Loucy (cell line): Measurements from ENCODE around the gene HOMER1.

Experiments
- H2AFZ ChIP-seq: fragments of 200-600 bp; sonication (generic); 2 replicates; pipeline ENCODE4 v1.6.0; 2016; ENCODE audit warnings: antibody characterized with exemption, mild to moderate bottlenecking, low read length, moderate library complexity
- H3F3A ChIP-seq: fragments of 200-600 bp; 2 replicates; pipeline ENCODE4 v1.6.0; 2016; ENCODE audit warnings: antibody characterized with exemption, low read depth, mild to moderate bottlenecking
- H3K27me3 ChIP-seq: fragments of 200-600 bp; sonication (generic); 2 replicates; pipeline ENCODE4 v1.6.1; 2014; ENCODE audit warnings: low read length, mild to moderate bottlenecking; ENCODE audit not compliant: insufficient read depth, poor library complexity, severe bottlenecking
- H3K36me3 ChIP-seq: fragments of 200-600 bp; sonication (generic); 2 replicates; pipeline ENCODE4 v1.6.1; 2016; ENCODE audit warnings: low read length; ENCODE audit not compliant: insufficient read depth
- H3K4me1 ChIP-seq: fragments of 200-600 bp; sonication (generic); 2 replicates; pipeline ENCODE4 v1.5.1; 2014; ENCODE audit warnings: low read length, mild to moderate bottlenecking; ENCODE audit not compliant: insufficient read depth, poor library complexity, severe bottlenecking
- H3K4me2 ChIP-seq: fragments of 200-600 bp; sonication (generic); 2 replicates; pipeline ENCODE4 v1.6.0; 2014; ENCODE audit warnings: antibody characterized with exemption, low read length, low read depth, mild to moderate bottlenecking; ENCODE audit not compliant: poor library complexity, severe bottlenecking
- H3K4me3 ChIP-seq: fragments of 200-600 bp; sonication (generic); 2 replicates; pipeline ENCODE4 v1.5.1; 2014; ENCODE audit warnings: low read length, mild to moderate bottlenecking, mixed read lengths; ENCODE audit not compliant: poor library complexity, severe bottlenecking
- H3K79me2 ChIP-seq: fragments of 200-600 bp; sonication (generic); 2 replicates; pipeline ENCODE4 v1.6.1; 2014; ENCODE audit warnings: low read length; ENCODE audit not compliant: insufficient read depth
- H3K9ac ChIP-seq: fragments of 200-600 bp; sonication (generic); 2 replicates; pipeline ENCODE4 v1.6.0; 2014; ENCODE audit warnings: mild to moderate bottlenecking, low read depth, low read length, moderate library complexity; ENCODE audit not compliant: poor library complexity, severe bottlenecking
- H3K9me2 ChIP-seq: fragments of 200-600 bp; sonication (generic); replicated peaks from 2 replicates; pipeline ENCODE4 v1.6.1; 2016; ENCODE audit warnings: low read depth, low read length, mixed read lengths
- H3K9me3 ChIP-seq: fragments of 200-600 bp; sonication (generic); 2 replicates; pipeline ENCODE4 v1.6.1; 2014; ENCODE audit warnings: mild to moderate bottlenecking, antibody characterized with exemption, low read length, low read depth; ENCODE audit not compliant: insufficient read depth
- H4K20me1 ChIP-seq: fragments of 200-600 bp; sonication (generic); 2 replicates; pipeline ENCODE4 v1.6.0; 2014; ENCODE audit warnings: antibody characterized with exemption, low read length, mild to moderate bottlenecking; ENCODE audit not compliant: insufficient read depth, poor library complexity, severe bottlenecking
- EZH2phosphoT487 ChIP-seq: fragments of 200-600 bp; IDR thresholded peaks from 2 replicates; pipeline ENCODE4 v1.6.1; 2018; ENCODE audit warnings: antibody characterized with exemption, mild to moderate bottlenecking, moderate library complexity, borderline replicate concordance
- TF ChIP-seq, protein P1 (sequence below): fragments of 200-600 bp; sonication (generic); conservative IDR thresholded peaks from 2 replicates; pipeline ENCODE4 v1.5.1; 2014; ENCODE audit warnings: mild to moderate bottlenecking, antibody characterized with exemption, low read length

The HOMER1 gene

DNA sequence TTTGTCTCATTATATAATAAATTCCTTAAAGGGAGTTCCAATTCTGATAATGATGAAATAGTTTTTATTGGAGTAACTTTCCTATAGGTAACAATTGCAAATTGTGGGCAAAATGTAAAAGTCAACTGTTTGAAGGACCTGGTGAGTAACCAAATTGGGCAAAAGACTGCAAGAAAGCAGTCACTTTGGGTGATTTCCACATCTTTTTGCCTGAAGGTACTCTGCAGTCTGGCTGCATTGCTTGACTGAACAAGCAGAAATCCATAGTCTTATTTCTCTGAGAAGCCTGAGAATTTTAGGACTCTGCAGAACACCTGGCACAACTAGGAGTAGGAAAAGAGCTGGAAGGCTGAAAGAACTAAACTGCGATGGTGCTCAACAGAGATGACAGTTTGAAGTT lies 114.9 kb downstream of the HOMER1 start:
- Histone ChIP-seq H3K4me1 (no peaks in the 10 kb centered on the region), H4K20me1 (no peaks in the 10 kb centered on the region), H3K27me3 (no peaks in the 10 kb centered on the region), H3K4me2 (no peak overlapping the region), H3K4me3 (no peak overlapping the region), H3K9me2 (no peaks in the 10 kb centered on the region), H3K9me3 (no peaks in the 10 kb centered on the region), H3K36me3 (peaks cover 16% of the 10 kb centered on the region; the same call in 1 of the 2 replicates), H3F3A (no peaks in the 10 kb centered on the region), H2AFZ (no peak overlapping the region), H3K9ac (no peak overlapping the region), H3K79me2 (no peaks in the 10 kb centered on the region)
- TF ChIP-seq EZH2phosphoT487: no peak
- TF ChIP-seq, protein P1, sequence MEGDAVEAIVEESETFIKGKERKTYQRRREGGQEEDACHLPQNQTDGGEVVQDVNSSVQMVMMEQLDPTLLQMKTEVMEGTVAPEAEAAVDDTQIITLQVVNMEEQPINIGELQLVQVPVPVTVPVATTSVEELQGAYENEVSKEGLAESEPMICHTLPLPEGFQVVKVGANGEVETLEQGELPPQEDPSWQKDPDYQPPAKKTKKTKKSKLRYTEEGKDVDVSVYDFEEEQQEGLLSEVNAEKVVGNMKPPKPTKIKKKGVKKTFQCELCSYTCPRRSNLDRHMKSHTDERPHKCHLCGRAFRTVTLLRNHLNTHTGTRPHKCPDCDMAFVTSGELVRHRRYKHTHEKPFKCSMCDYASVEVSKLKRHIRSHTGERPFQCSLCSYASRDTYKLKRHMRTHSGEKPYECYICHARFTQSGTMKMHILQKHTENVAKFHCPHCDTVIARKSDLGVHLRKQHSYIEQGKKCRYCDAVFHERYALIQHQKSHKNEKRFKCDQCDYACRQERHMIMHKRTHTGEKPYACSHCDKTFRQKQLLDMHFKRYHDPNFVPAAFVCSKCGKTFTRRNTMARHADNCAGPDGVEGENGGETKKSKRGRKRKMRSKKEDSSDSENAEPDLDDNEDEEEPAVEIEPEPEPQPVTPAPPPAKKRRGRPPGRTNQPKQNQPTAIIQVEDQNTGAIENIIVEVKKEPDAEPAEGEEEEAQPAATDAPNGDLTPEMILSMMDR: no peak

DNA sequence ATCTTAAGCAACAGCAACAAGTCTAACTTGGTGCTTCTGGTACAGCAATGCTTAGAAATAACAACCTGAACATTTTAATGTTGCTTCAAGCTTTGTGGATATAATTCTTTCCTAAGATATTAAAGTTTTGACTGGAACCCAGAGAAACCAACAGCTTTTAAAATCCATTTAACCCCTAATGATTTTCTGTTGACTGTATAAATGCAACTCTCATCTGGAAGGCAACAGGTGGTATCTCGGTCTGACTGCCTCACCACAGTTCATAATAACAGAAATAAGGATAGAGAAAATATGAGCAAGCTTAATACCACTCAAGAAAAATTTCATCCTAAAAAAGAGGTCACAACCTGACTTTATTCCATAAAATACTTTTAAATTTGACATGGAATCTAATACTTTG lies 116.9 kb downstream of the HOMER1 start:
- H3F3A ChIP-seq: no peaks in the 10 kb centered on the region

DNA sequence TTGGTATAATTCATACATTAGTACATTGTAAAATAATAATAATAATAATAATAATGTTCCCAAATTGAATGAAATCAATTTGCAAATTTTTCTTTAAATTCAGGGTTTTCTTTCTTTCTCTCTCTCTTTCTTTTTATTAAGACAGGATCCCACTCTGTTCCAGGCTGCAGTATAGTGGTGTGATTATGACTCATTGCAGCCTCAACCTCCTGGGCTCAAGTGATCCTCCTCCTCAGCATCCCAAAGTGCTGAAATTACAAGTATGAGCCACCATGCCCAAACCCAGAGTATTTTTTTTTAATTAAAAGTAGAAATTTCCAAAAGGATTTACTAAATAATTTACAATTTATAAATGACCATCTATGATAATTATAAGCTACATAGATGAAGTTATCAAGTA lies 117.7 kb downstream of the HOMER1 start:
- no peak overlapping the region for H3K9ac ChIP-seq
- no peaks in the 10 kb centered on the region for H3K79me2 ChIP-seq
- H3K27me3 ChIP-seq: no peaks in the 10 kb centered on the region
- no peaks in the 10 kb centered on the region for H3K9me2 ChIP-seq
- no peak overlapping the region for H3K4me2 ChIP-seq
- no peaks in the 10 kb centered on the region for H3F3A ChIP-seq
- H3K9me3 ChIP-seq: no peaks in the 10 kb centered on the region
- H4K20me1 ChIP-seq: no peaks in the 10 kb centered on the region
- TF ChIP-seq EZH2phosphoT487: no peak
- TF ChIP-seq, protein P1: no peak
- no peak overlapping the region for H3K4me3 ChIP-seq
- H2AFZ ChIP-seq: no peak overlapping the region
- H3K36me3 ChIP-seq: peaks cover 18% of the 10 kb centered on the region; the same call in 1 of the 2 replicates
- no peaks in the 10 kb centered on the region for H3K4me1 ChIP-seq

More for the DNA sequence above, 116.9 kb downstream of the HOMER1 start:
- H3K4me3 ChIP-seq: no peak overlapping the region
- no peaks in the 10 kb centered on the region for H3K4me1 ChIP-seq
- H4K20me1 ChIP-seq: no peaks in the 10 kb centered on the region
- no peak overlapping the region for H3K9ac ChIP-seq
- H2AFZ ChIP-seq: no peak overlapping the region
- TF ChIP-seq, protein P1: no peak
- TF ChIP-seq EZH2phosphoT487: no peak
- H3K36me3 ChIP-seq: peaks cover 18% of the 10 kb centered on the region; the same call in 1 of the 2 replicates
- no peaks in the 10 kb centered on the region for H3K27me3 ChIP-seq
- H3K79me2 ChIP-seq: no peaks in the 10 kb centered on the region
- no peaks in the 10 kb centered on the region for H3K9me2 ChIP-seq
- no peak overlapping the region for H3K4me2 ChIP-seq
- H3K9me3 ChIP-seq: no peaks in the 10 kb centered on the region
